ENCODE measurements around the gene REV3L.
A peak's percentile ranks its signal among the peaks of the same experiment; 100 is the strongest.

Gene REV3L

GRCh38 chr6:111379831-111380230 lies 103.2 kb downstream of the REV3L start:
- Histone ChIP-seq H3K27me3 (ENCODE audit: insufficient read depth, poor library complexity, severe bottlenecking) (no peaks in the 10 kb centered on the region), H3K4me3 (replicated peaks; ENCODE audit: insufficient read depth, low read length) (no peak overlapping the region), H3K27ac (replicated peaks) (no peak overlapping the region)
- TF ChIP-seq GABPA (IDR thresholded peaks at IDR 0.05; ENCODE audit: low read depth), result no peak
- peak; percentile 32; the same call in 1 of the 2 replicates for TF ChIP-seq SPI1 (IDR thresholded peaks at IDR 0.05; ENCODE audit: borderline replicate concordance, low read depth)
- TF ChIP-seq POLR2AphosphoS5 (IDR thresholded peaks at IDR 0.05; ENCODE audit: low read depth), result no peak
- TF ChIP-seq CTCF (IDR thresholded peaks at IDR 0.05; ENCODE audit: insufficient read depth, low read length), result no peak
- no peak for DNase-seq (ENCODE audit: low read depth in 1 of 2, low spot score in 1 of 2)

GRCh38 chr6:111379302-111379701 lies 103.7 kb downstream of the REV3L start:
- Histone ChIP-seq H3K27ac (replicated peaks) (no peak overlapping the region), H3K4me3 (replicated peaks; ENCODE audit: insufficient read depth, low read length) (no peak overlapping the region), H3K27me3 (ENCODE audit: insufficient read depth, poor library complexity, severe bottlenecking) (no peaks in the 10 kb centered on the region)
- TF ChIP-seq REST (IDR thresholded peaks at IDR 0.05; ENCODE audit: insufficient replicate concordance, low read depth) (no peak), CTCF (IDR thresholded peaks at IDR 0.05; ENCODE audit: insufficient read depth, low read length) (no peak), POLR2AphosphoS5 (IDR thresholded peaks at IDR 0.05; ENCODE audit: low read depth) (no peak), GABPA (IDR thresholded peaks at IDR 0.05; ENCODE audit: low read depth) (no peak), SPI1 (IDR thresholded peaks at IDR 0.05; ENCODE audit: borderline replicate concordance, low read depth) (no peak)
- DNase-seq (ENCODE audit: low read depth in 1 of 2, low spot score in 1 of 2), result no peak

GRCh38 chr6:111377558-111378120 lies 105.4 kb downstream of the REV3L start:
- no peak for DNase-seq (ENCODE audit: low read depth in 1 of 2, low spot score in 1 of 2)
- Histone ChIP-seq H3K27ac (replicated peaks) (no peak overlapping the region), H3K27me3 (ENCODE audit: insufficient read depth, poor library complexity, severe bottlenecking) (no peaks in the 10 kb centered on the region), H3K4me3 (replicated peaks; ENCODE audit: insufficient read depth, low read length) (no peak overlapping the region)
- no peak for TF ChIP-seq POLR2AphosphoS5 (IDR thresholded peaks at IDR 0.05; ENCODE audit: low read depth)
- TF ChIP-seq REST (IDR thresholded peaks at IDR 0.05; ENCODE audit: insufficient replicate concordance, low read depth), result no peak
- no peak for TF ChIP-seq GABPA (IDR thresholded peaks at IDR 0.05; ENCODE audit: low read depth)
- no peak for TF ChIP-seq SPI1 (IDR thresholded peaks at IDR 0.05; ENCODE audit: borderline replicate concordance, low read depth)
- TF ChIP-seq CTCF (IDR thresholded peaks at IDR 0.05; ENCODE audit: insufficient read depth, low read length), result no peak

Measured in HL-60 (cell line).